Measurements from ENCODE around the gene ATG10.

DNA sequence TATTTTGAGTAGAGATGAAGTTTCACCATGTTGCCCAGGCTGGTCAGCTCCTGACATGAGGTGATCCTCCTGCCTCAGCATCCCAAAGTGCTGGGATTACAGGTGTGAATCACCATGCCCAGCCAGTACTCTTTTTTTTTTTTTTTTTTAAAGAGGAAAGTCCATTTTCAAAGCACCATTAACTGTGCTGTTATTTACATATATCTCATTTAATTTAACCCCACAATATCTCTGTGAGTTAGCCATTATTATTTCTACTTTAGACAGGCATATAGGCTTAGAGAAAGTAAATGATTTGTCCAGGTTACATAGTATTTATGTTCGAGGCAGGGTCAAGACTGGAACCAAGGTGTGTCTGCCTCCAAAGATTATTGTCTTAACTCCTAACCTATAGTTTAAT lies 50.7 kb downstream of the ATG10 start:
- no peak for TF ChIP-seq EP300 (conservative IDR thresholded peaks at IDR 0.05; ENCODE audit: poor library complexity, severe bottlenecking)
- TF ChIP-seq CTCF (IDR thresholded peaks at IDR 0.05; ENCODE audit: poor library complexity, severe bottlenecking), result no peak
- TF ChIP-seq POLR2AphosphoS5 (IDR thresholded peaks at IDR 0.05), result no peak
- no peak for TF ChIP-seq RAD21 (conservative IDR thresholded peaks at IDR 0.05)
- TF ChIP-seq EZH2 (IDR thresholded peaks at IDR 0.05; ENCODE audit: borderline replicate concordance, insufficient read depth, low read length, poor library complexity, severe bottlenecking), result no peak

All from neural cell (in vitro differentiated cells).